ENCODE measurements around the gene PTPRG. TPM values are rescaled to one million over a fixed set of nuclear protein-coding genes. Genes with fewer than 3 reads are reported as not detected.
A peak's percentile ranks its signal among the peaks of the same experiment; 100 is the strongest.

PTPRG gene
- polyA plus RNA-seq, 3 donors: not detected

GRCh38 chr3:61563313-61564271 lies 2.2 kb downstream of the PTPRG start:
- Histone ChIP-seq H2AFZ (ENCODE audit: insufficient read depth, low read depth, low read length, poor library complexity, severe bottlenecking) (no peak overlapping the region), H3K36me3 (replicated peaks in 1 of 2; ENCODE audit: control insufficient read depth in 1 of 2, insufficient read depth in 2 of 2, low read length in 2 of 2) (no peaks in the 10 kb centered on the region), H3K79me2 (ENCODE audit: insufficient read depth, low read length) (no peaks in the 10 kb centered on the region), H3K4me1 (ENCODE audit: control insufficient read depth in 1 of 2, insufficient read depth in 2 of 2, low read length in 2 of 2) (peaks cover 5% of the 10 kb centered on the region in 2 donors), H3K4me3 (replicated peaks in 1 of 3; ENCODE audit: low read depth in 2 of 3, low read length in 3 of 3) (no peak overlapping the region), H3K4me2 (replicated peaks; ENCODE audit: extremely low read depth, low read length, poor library complexity, severe bottlenecking) (no peak overlapping the region), H3K9ac (ENCODE audit: insufficient read depth, low read length, poor library complexity, severe bottlenecking) (no peak overlapping the region), H3K27me3 (ENCODE audit: control insufficient read depth in 2 of 2, insufficient read depth in 2 of 2, low read length in 2 of 2) (peaks cover 35 to 69% of the 10 kb centered on the region in 2 donors), H3K27ac (ENCODE audit: low read depth in 1 of 2, low read length in 2 of 2) (no peak overlapping the region), H4K20me1 (ENCODE audit: insufficient read depth, low read length) (no peaks in the 10 kb centered on the region), H3K9me3 (replicated peaks in 1 of 2; ENCODE audit: control insufficient read depth in 1 of 2, insufficient read depth in 1 of 2, low read length in 2 of 2) (peaks cover 3 to 34% of the 10 kb centered on the region in 2 donors)
- H3K4me1 Mint-ChIP-seq: peaks cover 15% of the 10 kb centered on the region
- H3K9me3 Mint-ChIP-seq: peaks cover 0 to 22% (median 9%) of the 10 kb centered on the region in 7 donors
- TF ChIP-seq, protein P1, sequence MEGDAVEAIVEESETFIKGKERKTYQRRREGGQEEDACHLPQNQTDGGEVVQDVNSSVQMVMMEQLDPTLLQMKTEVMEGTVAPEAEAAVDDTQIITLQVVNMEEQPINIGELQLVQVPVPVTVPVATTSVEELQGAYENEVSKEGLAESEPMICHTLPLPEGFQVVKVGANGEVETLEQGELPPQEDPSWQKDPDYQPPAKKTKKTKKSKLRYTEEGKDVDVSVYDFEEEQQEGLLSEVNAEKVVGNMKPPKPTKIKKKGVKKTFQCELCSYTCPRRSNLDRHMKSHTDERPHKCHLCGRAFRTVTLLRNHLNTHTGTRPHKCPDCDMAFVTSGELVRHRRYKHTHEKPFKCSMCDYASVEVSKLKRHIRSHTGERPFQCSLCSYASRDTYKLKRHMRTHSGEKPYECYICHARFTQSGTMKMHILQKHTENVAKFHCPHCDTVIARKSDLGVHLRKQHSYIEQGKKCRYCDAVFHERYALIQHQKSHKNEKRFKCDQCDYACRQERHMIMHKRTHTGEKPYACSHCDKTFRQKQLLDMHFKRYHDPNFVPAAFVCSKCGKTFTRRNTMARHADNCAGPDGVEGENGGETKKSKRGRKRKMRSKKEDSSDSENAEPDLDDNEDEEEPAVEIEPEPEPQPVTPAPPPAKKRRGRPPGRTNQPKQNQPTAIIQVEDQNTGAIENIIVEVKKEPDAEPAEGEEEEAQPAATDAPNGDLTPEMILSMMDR (IDR thresholded peaks at IDR 0.05): no peak
- H3K4me3 Mint-ChIP-seq: peak overlapping the region in 1 of 2 donors; percentile 87
- no peak overlapping the region for H3K27ac Mint-ChIP-seq
- DNase-seq: no peak
- 3% methylated on average over 33 of the region's 52 CpGs for WGBS (ENCODE audit: insufficient coverage)
- H3K36me3 Mint-ChIP-seq: no peaks in the 10 kb centered on the region
- peaks cover 66 to 75% (median 73%) of the 10 kb centered on the region in 3 donors for H3K27me3 Mint-ChIP-seq (ENCODE audit: low read depth in 3 of 3)
- intact Hi-C loops (cut with micrococcal nuclease): no loop called here

DNA sequence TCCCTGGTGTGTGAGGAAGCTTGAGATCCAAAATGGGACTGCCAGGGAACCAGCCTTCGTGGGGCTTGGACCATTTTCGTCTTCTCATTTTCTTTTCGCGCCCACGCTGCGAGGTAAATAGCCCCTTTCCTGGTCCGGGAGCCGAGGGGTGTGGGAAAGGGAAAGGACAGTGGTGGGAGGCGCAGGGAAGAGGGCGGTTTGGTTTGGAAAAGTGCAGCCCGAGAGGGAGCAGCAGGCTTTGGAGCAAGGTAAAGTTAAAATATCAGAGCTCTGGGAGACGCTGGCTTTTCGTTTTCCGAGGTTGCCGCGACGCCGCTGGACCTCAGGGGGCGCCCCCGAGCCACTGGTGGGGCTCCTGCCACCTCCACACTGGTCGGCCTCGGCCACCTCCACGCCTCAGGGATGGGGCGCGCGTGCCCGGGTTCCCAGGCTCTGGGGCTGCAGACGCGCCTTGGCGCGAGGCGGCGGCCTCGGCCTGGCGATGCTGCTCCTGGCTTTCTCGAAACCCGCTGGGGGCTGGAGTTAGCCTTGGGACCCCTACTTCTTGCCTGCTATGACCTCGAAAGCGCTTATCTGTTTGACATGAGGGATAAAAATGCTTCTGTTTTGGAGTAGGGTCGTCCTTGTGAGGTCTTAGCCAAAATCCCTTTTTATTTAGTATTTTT lies 3.2 kb downstream of the PTPRG start:
- Mint-ChIP-seq H3K27ac (peak overlapping the region in 1 of 7 donors; percentile 15), H3K4me3 (peak overlapping the region in 1 of 2 donors; percentile 87), H3K4me1 (peaks cover 15% of the 10 kb centered on the region), H3K9me3 (peaks cover 0 to 16% (median 7%) of the 10 kb centered on the region in 7 donors), H3K27me3 (ENCODE audit: low read depth in 3 of 3) (peaks cover 60 to 69% (median 65%) of the 10 kb centered on the region in 3 donors), H3K36me3 (no peaks in the 10 kb centered on the region)
- Histone ChIP-seq H3K27ac (ENCODE audit: low read depth in 1 of 2, low read length in 2 of 2) (no peak overlapping the region), H3K79me2 (ENCODE audit: insufficient read depth, low read length) (no peaks in the 10 kb centered on the region), H2AFZ (ENCODE audit: insufficient read depth, low read depth, low read length, poor library complexity, severe bottlenecking) (no peak overlapping the region), H3K9me3 (replicated peaks in 1 of 2; ENCODE audit: control insufficient read depth in 1 of 2, insufficient read depth in 1 of 2, low read length in 2 of 2) (peaks cover 0 to 24% of the 10 kb centered on the region in 2 donors), H3K9ac (ENCODE audit: insufficient read depth, low read length, poor library complexity, severe bottlenecking) (no peak overlapping the region), H3K4me3 (replicated peaks in 1 of 3; ENCODE audit: low read depth in 2 of 3, low read length in 3 of 3) (no peak overlapping the region), H3K4me2 (replicated peaks; ENCODE audit: extremely low read depth, low read length, poor library complexity, severe bottlenecking) (no peak overlapping the region), H3K36me3 (replicated peaks in 1 of 2; ENCODE audit: control insufficient read depth in 1 of 2, insufficient read depth in 2 of 2, low read length in 2 of 2) (no peaks in the 10 kb centered on the region), H3K27me3 (ENCODE audit: control insufficient read depth in 2 of 2, insufficient read depth in 2 of 2, low read length in 2 of 2) (peaks cover 26 to 59% of the 10 kb centered on the region in 2 donors), H3K4me1 (ENCODE audit: control insufficient read depth in 1 of 2, insufficient read depth in 2 of 2, low read length in 2 of 2) (peaks cover 5% of the 10 kb centered on the region in 2 donors), H4K20me1 (ENCODE audit: insufficient read depth, low read length) (no peaks in the 10 kb centered on the region)
- no peak for DNase-seq
- 6% methylated on average over 34 of the region's 40 CpGs for WGBS (ENCODE audit: insufficient coverage)
- intact Hi-C loops (cut with micrococcal nuclease): no loop called here
- TF ChIP-seq, protein P1 (IDR thresholded peaks at IDR 0.05): no peak
